Fibroblast of mammary gland (primary cell): ENCODE measurements around the gene SLC25A39.

Experiments
- DNase-seq: peaks from one replicate; pipeline ENCODE4 v3.0.0-alpha.2; 2010; ENCODE audit warnings: low read depth
- H3K4me3 ChIP-seq: 2 replicates; pipeline ENCODE4 v1.5.1; 2011; ENCODE audit warnings: low read depth, mild to moderate bottlenecking, low read length, moderate library complexity; ENCODE audit not compliant: control insufficient read depth
- TF ChIP-seq, protein P1 (sequence below): conservative IDR thresholded peaks from 2 replicates; pipeline ENCODE4 v1.5.1; 2011; ENCODE audit warnings: low read depth, low read length, inconsistent platforms; ENCODE audit not compliant: control insufficient read depth, insufficient read depth

The SLC25A39 gene

DNA sequence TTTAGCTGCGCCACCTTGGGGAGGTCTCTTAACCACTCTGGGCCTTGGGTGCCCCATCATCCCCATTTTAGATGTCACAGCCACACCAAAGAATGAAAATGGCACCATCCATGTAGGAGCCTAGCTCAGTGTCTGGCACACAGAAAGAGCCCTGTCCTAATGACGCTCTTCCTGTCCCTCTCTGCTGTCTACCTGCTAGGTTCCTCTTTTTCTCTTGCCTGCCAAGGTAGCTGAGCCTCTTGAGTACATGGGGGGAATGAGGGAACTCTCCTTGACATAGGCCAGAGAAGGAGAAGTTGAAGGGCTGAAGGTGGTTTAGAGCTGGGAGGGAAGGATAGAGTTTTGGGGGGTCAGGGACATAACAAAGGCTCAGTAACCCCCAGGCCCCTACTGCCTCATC lies 14.4 kb downstream of the SLC25A39 start:
- no peak overlapping the region for H3K4me3 ChIP-seq
- DNase-seq = no peak
- TF ChIP-seq, protein P1, sequence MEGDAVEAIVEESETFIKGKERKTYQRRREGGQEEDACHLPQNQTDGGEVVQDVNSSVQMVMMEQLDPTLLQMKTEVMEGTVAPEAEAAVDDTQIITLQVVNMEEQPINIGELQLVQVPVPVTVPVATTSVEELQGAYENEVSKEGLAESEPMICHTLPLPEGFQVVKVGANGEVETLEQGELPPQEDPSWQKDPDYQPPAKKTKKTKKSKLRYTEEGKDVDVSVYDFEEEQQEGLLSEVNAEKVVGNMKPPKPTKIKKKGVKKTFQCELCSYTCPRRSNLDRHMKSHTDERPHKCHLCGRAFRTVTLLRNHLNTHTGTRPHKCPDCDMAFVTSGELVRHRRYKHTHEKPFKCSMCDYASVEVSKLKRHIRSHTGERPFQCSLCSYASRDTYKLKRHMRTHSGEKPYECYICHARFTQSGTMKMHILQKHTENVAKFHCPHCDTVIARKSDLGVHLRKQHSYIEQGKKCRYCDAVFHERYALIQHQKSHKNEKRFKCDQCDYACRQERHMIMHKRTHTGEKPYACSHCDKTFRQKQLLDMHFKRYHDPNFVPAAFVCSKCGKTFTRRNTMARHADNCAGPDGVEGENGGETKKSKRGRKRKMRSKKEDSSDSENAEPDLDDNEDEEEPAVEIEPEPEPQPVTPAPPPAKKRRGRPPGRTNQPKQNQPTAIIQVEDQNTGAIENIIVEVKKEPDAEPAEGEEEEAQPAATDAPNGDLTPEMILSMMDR = no peak

DNA sequence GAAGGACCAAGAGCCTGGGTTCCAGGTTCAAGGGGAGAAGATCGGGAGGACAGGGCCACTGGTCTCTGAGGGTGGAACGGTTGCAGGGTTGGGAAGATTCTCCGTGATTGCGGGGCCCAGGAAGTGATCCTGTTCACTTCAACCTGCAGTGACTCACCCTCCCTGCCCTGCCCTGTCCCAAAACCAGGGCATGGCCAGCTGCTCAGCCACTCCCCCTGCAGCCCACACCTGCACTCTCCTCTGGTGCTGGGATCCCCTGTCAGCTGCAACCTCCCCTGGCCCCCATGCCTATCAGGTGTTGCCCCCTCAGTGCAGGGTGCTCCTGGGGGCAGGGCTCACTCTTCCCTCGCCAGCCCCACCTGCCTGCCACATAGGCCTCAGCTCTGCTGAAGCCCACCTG lies 15.2 kb downstream of the SLC25A39 start:
- no peak for DNase-seq
- TF ChIP-seq, protein P1 = no peak
- no peak overlapping the region for H3K4me3 ChIP-seq

DNA sequence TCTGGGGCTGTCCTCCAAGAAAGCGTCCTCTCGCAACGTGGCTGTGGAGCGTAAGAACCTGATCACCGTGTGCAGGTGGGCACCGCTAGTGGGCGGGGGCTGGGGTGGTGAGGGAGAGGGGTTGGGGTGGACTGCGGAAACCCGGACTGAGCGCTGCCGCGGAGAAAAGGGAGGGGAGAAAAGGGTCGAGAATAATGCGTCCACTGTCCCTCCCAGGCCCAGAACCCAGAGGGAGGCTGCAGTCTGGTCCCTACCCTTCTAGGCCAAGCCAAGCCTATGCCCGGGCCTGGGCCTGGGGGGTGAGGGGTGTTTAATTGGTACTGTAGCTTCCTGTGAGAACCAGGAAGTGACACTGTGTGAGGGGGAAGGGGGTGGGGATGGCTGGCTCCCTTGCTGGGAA lies 15.8 kb downstream of the SLC25A39 start:
- no peak for DNase-seq
- H3K4me3 ChIP-seq = no peak overlapping the region
- TF ChIP-seq, protein P1 = no peak

DNA sequence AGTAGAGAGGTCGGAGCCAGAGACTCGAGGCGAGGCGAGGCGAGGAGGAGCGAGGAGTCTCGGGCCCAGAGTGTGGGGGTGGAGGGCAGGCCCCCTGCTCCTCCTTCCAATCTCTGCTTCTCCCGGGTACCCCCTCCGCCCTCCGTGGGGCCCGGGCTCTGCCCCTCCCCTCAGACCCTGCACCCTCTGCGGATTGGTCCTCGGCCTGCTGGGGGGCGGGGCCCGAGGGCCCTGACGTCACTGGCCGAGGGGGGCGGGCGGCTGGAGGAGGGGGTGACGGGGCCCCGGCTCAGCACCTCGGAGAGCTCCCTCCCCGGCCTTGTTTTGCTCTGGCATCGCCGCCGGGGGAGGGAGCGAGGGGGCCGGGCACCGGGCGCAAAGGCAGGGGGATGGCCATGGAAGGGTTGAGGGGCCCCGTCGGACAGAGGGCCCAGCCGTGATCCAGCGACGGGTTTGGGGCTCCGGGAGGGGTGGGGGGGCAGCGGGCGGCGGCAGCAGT lies 16.3 kb downstream of the SLC25A39 start, which contains the start of gene RUNDC3A:
RUNDC3A (plus strand) TSS at position 282 of the 499 bp plus-strand sequence. CDS start 232 bp downstream, outside the sequence.
- peak; percentile 51 for DNase-seq
- peak within 1 kb of the TSS; percentile 24 for H3K4me3 ChIP-seq

DNA sequence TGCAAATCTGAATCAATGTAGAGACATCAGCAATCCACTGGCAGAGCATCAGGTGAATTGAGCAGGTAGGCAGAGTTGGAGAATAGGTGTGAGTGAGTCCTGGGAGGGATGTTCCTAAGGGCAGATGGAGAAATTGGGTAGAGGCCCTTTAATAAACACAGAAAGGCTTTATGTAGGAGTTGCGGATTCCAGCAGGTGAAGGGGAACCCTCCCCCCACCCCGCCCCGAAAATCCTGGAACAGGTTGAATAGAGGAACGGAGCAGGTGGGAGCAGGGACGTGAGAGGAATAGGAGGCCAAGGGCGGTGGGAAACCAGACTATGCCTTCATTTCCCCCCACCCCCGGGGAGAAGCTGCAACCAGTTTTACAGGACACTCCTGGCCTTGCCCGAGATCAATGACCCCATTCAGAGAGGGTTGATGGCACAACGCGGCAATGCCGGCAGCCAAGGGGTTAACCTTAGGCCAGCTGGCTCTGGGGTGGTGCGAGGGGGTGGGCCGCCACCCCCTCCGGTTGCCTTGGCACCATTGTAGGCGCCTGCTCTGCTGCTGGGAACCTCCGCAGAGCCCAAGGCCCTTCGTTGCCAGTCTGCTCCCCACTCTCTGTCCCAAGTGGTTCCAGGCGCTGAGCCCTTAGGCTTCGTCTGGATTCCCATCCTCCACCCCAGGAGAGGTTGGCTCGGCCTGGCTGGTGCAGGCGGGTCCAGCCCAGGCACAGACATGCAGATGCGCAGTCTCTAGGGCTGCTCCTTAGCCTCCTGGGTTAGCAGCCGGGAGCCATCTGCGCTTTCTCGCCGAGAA lies 17.0 kb downstream of the SLC25A39 start:
- no peak for DNase-seq
- no peak overlapping the region for H3K4me3 ChIP-seq
- TF ChIP-seq, protein P1 = no peak

More for the DNA sequence above, 16.3 kb downstream of the SLC25A39 start, which contains the start of gene RUNDC3A:
- TF ChIP-seq, protein P1 = no peak

DNA sequence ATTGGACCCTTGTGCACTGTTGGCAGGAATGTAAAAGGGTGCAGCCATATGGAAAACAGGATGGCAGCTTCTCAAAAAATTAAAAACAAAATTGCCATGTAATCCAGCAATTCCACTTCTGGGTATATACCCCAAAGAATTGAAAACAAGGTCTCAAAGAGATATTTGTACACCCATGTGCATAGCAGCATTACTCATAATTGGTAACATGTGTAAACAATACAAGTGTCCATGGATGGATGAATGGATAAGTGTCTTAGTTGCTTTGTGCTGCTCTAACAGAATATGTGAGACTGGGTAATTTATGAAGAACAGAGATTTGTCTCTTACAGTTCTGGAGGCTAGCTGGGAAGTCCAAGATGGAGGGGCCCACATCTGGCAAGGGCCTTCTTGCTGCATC lies 20.0 kb downstream of the SLC25A39 start:
- peak; percentile 38 for DNase-seq

More for the DNA sequence above, 20.0 kb downstream of the SLC25A39 start:
- no peak overlapping the region for H3K4me3 ChIP-seq
- TF ChIP-seq, protein P1 = no peak
